Measurements from ENCODE around the gene DMTF1.
"Not testable (repeated sequence)": the region's sequence is repeated elsewhere in the genome, so short reads cannot be mapped to it uniquely, and the experiment has no call there.

The DMTF1 gene

GRCh38 chr7:87192784-87193487 is 40.7 kb downstream of the DMTF1 start:
- H3K27ac ChIP-seq (ENCODE audit: low read length): no peak overlapping the region
- H3K27me3 ChIP-seq (ENCODE audit: control insufficient read depth, insufficient read depth, low read length): no peaks in the 10 kb centered on the region
- WGBS (ENCODE audit: insufficient coverage, insufficient read length): no CpG with 5 or more reads among the region's 6 CpGs
- no peak overlapping the region for H3K4me3 ChIP-seq (ENCODE audit: low read length)
- peaks cover 17% of the 10 kb centered on the region; the same call in 1 of the 2 replicates for H3K36me3 ChIP-seq (ENCODE audit: control insufficient read depth, insufficient read depth, low read length)
- DNase-seq (ENCODE audit: low read depth, low spot score): no peak
- no peaks in the 10 kb centered on the region for H3K9me3 ChIP-seq (ENCODE audit: control insufficient read depth, insufficient read depth, low read length)
- H3K4me1 ChIP-seq (ENCODE audit: control insufficient read depth, insufficient read depth, low read length): no peaks in the 10 kb centered on the region

- Histone ChIP-seq H3K36me3 (ENCODE audit: control insufficient read depth, insufficient read depth, low read length) (peaks cover 17% of the 10 kb centered on the region; the same call in 1 of the 2 replicates), H3K4me3 (ENCODE audit: low read length) (no peak overlapping the region), H3K9me3 (ENCODE audit: control insufficient read depth, insufficient read depth, low read length) (no peaks in the 10 kb centered on the region), H3K27me3 (ENCODE audit: control insufficient read depth, insufficient read depth, low read length) (no peaks in the 10 kb centered on the region), H3K27ac (ENCODE audit: low read length) (no peak overlapping the region), H3K4me1 (ENCODE audit: control insufficient read depth, insufficient read depth, low read length) (no peaks in the 10 kb centered on the region)
- no peak for DNase-seq (ENCODE audit: low read depth, low spot score)
- no CpG with 5 or more reads among the region's 1 CpG for WGBS (ENCODE audit: insufficient coverage, insufficient read length)
These were observed 41.7 kb downstream of the DMTF1 start for GRCh38 chr7:87193912-87194311.

- no CpG with 5 or more reads among the region's 1 CpG for WGBS (ENCODE audit: insufficient coverage, insufficient read length)
- peaks cover 7% of the 10 kb centered on the region; the same call in 1 of the 2 replicates for H3K36me3 ChIP-seq (ENCODE audit: control insufficient read depth, insufficient read depth, low read length)
- no peaks in the 10 kb centered on the region for H3K4me1 ChIP-seq (ENCODE audit: control insufficient read depth, insufficient read depth, low read length)
- DNase-seq (ENCODE audit: low read depth, low spot score): no peak
- no peaks in the 10 kb centered on the region for H3K9me3 ChIP-seq (ENCODE audit: control insufficient read depth, insufficient read depth, low read length)
- H3K27ac ChIP-seq (ENCODE audit: low read length): no peak overlapping the region
- no peaks in the 10 kb centered on the region for H3K27me3 ChIP-seq (ENCODE audit: control insufficient read depth, insufficient read depth, low read length)
- no peak overlapping the region for H3K4me3 ChIP-seq (ENCODE audit: low read length)
These were observed 47.0 kb downstream of the DMTF1 start for GRCh38 chr7:87199241-87199640.

- Histone ChIP-seq H3K36me3 (ENCODE audit: control insufficient read depth, insufficient read depth, low read length) (peaks cover 7% of the 10 kb centered on the region; the same call in 1 of the 2 replicates), H3K4me1 (ENCODE audit: control insufficient read depth, insufficient read depth, low read length) (no peaks in the 10 kb centered on the region), H3K27me3 (ENCODE audit: control insufficient read depth, insufficient read depth, low read length) (no peaks in the 10 kb centered on the region), H3K4me3 (ENCODE audit: low read length) (no peak overlapping the region), H3K9me3 (ENCODE audit: control insufficient read depth, insufficient read depth, low read length) (peaks cover 4% of the 10 kb centered on the region; the same call in 1 of the 2 replicates), H3K27ac (ENCODE audit: low read length) (no peak overlapping the region)
- WGBS (ENCODE audit: insufficient coverage, insufficient read length): no CpG with 5 or more reads among the region's 6 CpGs
- no peak for DNase-seq (ENCODE audit: low read depth, low spot score)
These were observed 47.6 kb downstream of the DMTF1 start for GRCh38 chr7:87199700-87200450.

GRCh38 chr7:87202208-87202607 is 50.0 kb downstream of the DMTF1 start:
- H3K27ac ChIP-seq (ENCODE audit: low read length): no peak overlapping the region
- no CpG with 5 or more reads among the region's 1 CpG for WGBS (ENCODE audit: insufficient coverage, insufficient read length)
- no peak overlapping the region for H3K4me3 ChIP-seq (ENCODE audit: low read length)
- peaks cover 7% of the 10 kb centered on the region for H3K9me3 ChIP-seq (ENCODE audit: control insufficient read depth, insufficient read depth, low read length)
- no peaks in the 10 kb centered on the region for H3K4me1 ChIP-seq (ENCODE audit: control insufficient read depth, insufficient read depth, low read length)
- DNase-seq (ENCODE audit: low read depth, low spot score): no peak
- no peaks in the 10 kb centered on the region for H3K27me3 ChIP-seq (ENCODE audit: control insufficient read depth, insufficient read depth, low read length)
- H3K36me3 ChIP-seq (ENCODE audit: control insufficient read depth, insufficient read depth, low read length): no peaks in the 10 kb centered on the region; the same call in 1 of the 2 replicates

- no peak overlapping the region for H3K27ac ChIP-seq (ENCODE audit: low read length)
- no peaks in the 10 kb centered on the region; the same call in 1 of the 2 replicates for H3K36me3 ChIP-seq (ENCODE audit: control insufficient read depth, insufficient read depth, low read length)
- no peaks in the 10 kb centered on the region for H3K4me1 ChIP-seq (ENCODE audit: control insufficient read depth, insufficient read depth, low read length)
- peaks cover 7% of the 10 kb centered on the region for H3K9me3 ChIP-seq (ENCODE audit: control insufficient read depth, insufficient read depth, low read length)
- WGBS (ENCODE audit: insufficient coverage, insufficient read length): no CpG with 5 or more reads among the region's 2 CpGs
- no peak for DNase-seq (ENCODE audit: low read depth, low spot score)
- H3K27me3 ChIP-seq (ENCODE audit: control insufficient read depth, insufficient read depth, low read length): no peaks in the 10 kb centered on the region
- H3K4me3 ChIP-seq (ENCODE audit: low read length): no peak overlapping the region
These were observed 50.5 kb downstream of the DMTF1 start for GRCh38 chr7:87202705-87203104.

GRCh38 chr7:87203929-87204328 is 51.7 kb downstream of the DMTF1 start:
- H3K9me3 ChIP-seq (ENCODE audit: control insufficient read depth, insufficient read depth, low read length); H3K36me3 ChIP-seq (ENCODE audit: control insufficient read depth, insufficient read depth, low read length); H3K4me1 ChIP-seq (ENCODE audit: control insufficient read depth, insufficient read depth, low read length); H3K4me3 ChIP-seq (ENCODE audit: low read length); DNase-seq (ENCODE audit: low read depth, low spot score); H3K27me3 ChIP-seq (ENCODE audit: control insufficient read depth, insufficient read depth, low read length); H3K27ac ChIP-seq (ENCODE audit: low read length): not testable (repeated sequence)
- no CpG with 5 or more reads among the region's 4 CpGs for WGBS (ENCODE audit: insufficient coverage, insufficient read length)

- WGBS (ENCODE audit: insufficient coverage, insufficient read length): no CpG with 5 or more reads among the region's 3 CpGs
- H3K9me3 ChIP-seq (ENCODE audit: control insufficient read depth, insufficient read depth, low read length): peaks cover 7% of the 10 kb centered on the region
- no peak overlapping the region for H3K4me3 ChIP-seq (ENCODE audit: low read length)
- no peaks in the 10 kb centered on the region; the same call in 1 of the 2 replicates for H3K36me3 ChIP-seq (ENCODE audit: control insufficient read depth, insufficient read depth, low read length)
- DNase-seq (ENCODE audit: low read depth, low spot score): no peak
- no peak overlapping the region for H3K27ac ChIP-seq (ENCODE audit: low read length)
- no peaks in the 10 kb centered on the region for H3K27me3 ChIP-seq (ENCODE audit: control insufficient read depth, insufficient read depth, low read length)
- no peaks in the 10 kb centered on the region for H3K4me1 ChIP-seq (ENCODE audit: control insufficient read depth, insufficient read depth, low read length)
These were observed 52.7 kb downstream of the DMTF1 start for GRCh38 chr7:87204933-87205332.

GRCh38 chr7:87205701-87206100 is 53.4 kb downstream of the DMTF1 start:
- not testable (repeated sequence) for H3K4me1 ChIP-seq (ENCODE audit: control insufficient read depth, insufficient read depth, low read length); H3K4me3 ChIP-seq (ENCODE audit: low read length); H3K27me3 ChIP-seq (ENCODE audit: control insufficient read depth, insufficient read depth, low read length); H3K9me3 ChIP-seq (ENCODE audit: control insufficient read depth, insufficient read depth, low read length); H3K36me3 ChIP-seq (ENCODE audit: control insufficient read depth, insufficient read depth, low read length); H3K27ac ChIP-seq (ENCODE audit: low read length); DNase-seq (ENCODE audit: low read depth, low spot score)
- no CpG with 5 or more reads among the region's 3 CpGs for WGBS (ENCODE audit: insufficient coverage, insufficient read length)

- Histone ChIP-seq H3K9me3 (ENCODE audit: control insufficient read depth, insufficient read depth, low read length) (peaks cover 7% of the 10 kb centered on the region), H3K27me3 (ENCODE audit: control insufficient read depth, insufficient read depth, low read length) (no peaks in the 10 kb centered on the region), H3K4me3 (ENCODE audit: low read length) (no peak overlapping the region), H3K36me3 (ENCODE audit: control insufficient read depth, insufficient read depth, low read length) (no peaks in the 10 kb centered on the region; the same call in 1 of the 2 replicates), H3K4me1 (ENCODE audit: control insufficient read depth, insufficient read depth, low read length) (no peaks in the 10 kb centered on the region), H3K27ac (ENCODE audit: low read length) (no peak overlapping the region)
- no CpG with 5 or more reads among the region's 1 CpG for WGBS (ENCODE audit: insufficient coverage, insufficient read length)
- DNase-seq (ENCODE audit: low read depth, low spot score): no peak
These were observed 54.1 kb downstream of the DMTF1 start for GRCh38 chr7:87206361-87206760.

Measured in iPS DF 6.9 (cell line).